ENCODE measurements around the gene COG5. TPM values are rescaled to one million over a fixed set of nuclear protein-coding genes. Genes with fewer than 3 reads are reported as not detected.
"Not testable (repeated sequence)": the region's sequence is repeated elsewhere in the genome, so short reads cannot be mapped to it uniquely, and the experiment has no call there.

Gene COG5
- total RNA-seq, 2 experiments from 2014 or later, result 37.6 to 40.3 TPM

GRCh38 chr7:107233174-107233573 is 330.5 kb downstream of the COG5 start:
- Mint-ChIP-seq H3K36me3 (ENCODE audit: low read depth) (peaks cover 5% of the 10 kb centered on the region), H3K27ac (no peak overlapping the region), H3K4me1 (ENCODE audit: low read depth) (no peaks in the 10 kb centered on the region), H3K9me3 (no peaks in the 10 kb centered on the region), H3K27me3 (no peaks in the 10 kb centered on the region), H3K4me3 (no peak overlapping the region)
- POLR2A ChIA-PET, result no interaction called here
- TF ChIP-seq, protein P1, sequence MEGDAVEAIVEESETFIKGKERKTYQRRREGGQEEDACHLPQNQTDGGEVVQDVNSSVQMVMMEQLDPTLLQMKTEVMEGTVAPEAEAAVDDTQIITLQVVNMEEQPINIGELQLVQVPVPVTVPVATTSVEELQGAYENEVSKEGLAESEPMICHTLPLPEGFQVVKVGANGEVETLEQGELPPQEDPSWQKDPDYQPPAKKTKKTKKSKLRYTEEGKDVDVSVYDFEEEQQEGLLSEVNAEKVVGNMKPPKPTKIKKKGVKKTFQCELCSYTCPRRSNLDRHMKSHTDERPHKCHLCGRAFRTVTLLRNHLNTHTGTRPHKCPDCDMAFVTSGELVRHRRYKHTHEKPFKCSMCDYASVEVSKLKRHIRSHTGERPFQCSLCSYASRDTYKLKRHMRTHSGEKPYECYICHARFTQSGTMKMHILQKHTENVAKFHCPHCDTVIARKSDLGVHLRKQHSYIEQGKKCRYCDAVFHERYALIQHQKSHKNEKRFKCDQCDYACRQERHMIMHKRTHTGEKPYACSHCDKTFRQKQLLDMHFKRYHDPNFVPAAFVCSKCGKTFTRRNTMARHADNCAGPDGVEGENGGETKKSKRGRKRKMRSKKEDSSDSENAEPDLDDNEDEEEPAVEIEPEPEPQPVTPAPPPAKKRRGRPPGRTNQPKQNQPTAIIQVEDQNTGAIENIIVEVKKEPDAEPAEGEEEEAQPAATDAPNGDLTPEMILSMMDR (IDR thresholded peaks at IDR 0.05), result no peak
- CTCF ChIA-PET, result no interaction called here
- intact Hi-C loops (cut with micrococcal nuclease), result no loop called here
- no peak for ATAC-seq
- no peak for DNase-seq

DNA sequence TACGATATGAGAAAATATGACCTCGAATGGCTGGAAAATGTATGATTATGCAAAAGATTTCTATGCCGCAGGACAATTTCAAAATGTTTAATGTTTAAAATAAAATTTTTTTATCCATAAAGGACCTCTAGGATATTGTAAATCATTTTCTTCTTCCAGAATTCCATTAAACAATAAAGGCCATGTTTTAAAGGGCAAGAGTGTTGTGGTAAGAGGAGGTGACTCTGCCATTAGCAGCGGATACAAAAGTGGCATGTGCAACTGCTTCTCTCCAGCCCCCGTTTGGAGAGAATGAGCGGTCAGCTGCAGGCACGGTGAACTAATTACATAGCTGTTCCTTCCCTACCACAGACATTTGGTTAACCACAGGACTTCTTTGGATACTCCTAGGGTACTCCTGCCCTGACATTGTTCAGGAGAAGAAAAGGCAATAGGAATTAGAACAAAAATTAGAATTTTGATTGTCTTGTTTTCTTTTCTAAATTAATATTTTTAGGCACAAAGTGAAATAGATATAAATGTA is 331.1 kb downstream of the COG5 start:
- Mint-ChIP-seq H3K4me1 (ENCODE audit: low read depth) (no peaks in the 10 kb centered on the region), H3K4me3 (no peak overlapping the region), H3K36me3 (ENCODE audit: low read depth) (peaks cover 6% of the 10 kb centered on the region), H3K9me3 (no peaks in the 10 kb centered on the region), H3K27me3 (no peaks in the 10 kb centered on the region), H3K27ac (no peak overlapping the region)
- ATAC-seq (no peak), DNase-seq (no peak)
- CTCF ChIA-PET, result no interaction called here
- POLR2A ChIA-PET, result no interaction called here
- TF ChIP-seq, protein P1 (IDR thresholded peaks at IDR 0.05), result no peak
- intact Hi-C loops (cut with micrococcal nuclease), result no loop called here

DNA sequence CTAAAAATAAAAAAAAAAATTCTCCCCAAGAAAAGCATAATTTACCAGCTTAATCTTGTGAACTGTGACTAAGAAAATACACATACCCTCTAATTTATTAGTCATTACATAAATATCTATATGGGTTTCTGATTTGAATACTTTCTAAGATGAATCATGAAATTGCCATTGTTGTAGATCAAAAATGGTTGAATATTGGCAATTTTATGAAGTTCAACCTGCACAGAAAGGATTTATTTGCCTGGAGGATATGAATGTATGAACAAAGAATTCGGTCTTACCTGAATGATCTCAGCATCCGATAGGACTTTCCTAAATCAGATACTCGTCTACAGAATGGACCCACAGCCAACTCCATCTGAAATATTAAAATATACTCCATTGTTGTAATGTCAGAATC is 333.4 kb downstream of the COG5 start:
- intact Hi-C loops (cut with micrococcal nuclease), result no loop called here
- DNase-seq (no peak), ATAC-seq (no peak)
- ChIA-PET POLR2A (no interaction called here), CTCF (no interaction called here)
- H3K4me1 Mint-ChIP-seq (ENCODE audit: low read depth), result no peaks in the 10 kb centered on the region
- H3K27ac Mint-ChIP-seq, result no peak overlapping the region
- H3K36me3 Mint-ChIP-seq (ENCODE audit: low read depth), result peaks cover 6% of the 10 kb centered on the region
- no peaks in the 10 kb centered on the region for H3K9me3 Mint-ChIP-seq
- no peaks in the 10 kb centered on the region for H3K27me3 Mint-ChIP-seq
- no peak overlapping the region for H3K4me3 Mint-ChIP-seq
- TF ChIP-seq, protein P1 (IDR thresholded peaks at IDR 0.05), result no peak

DNA sequence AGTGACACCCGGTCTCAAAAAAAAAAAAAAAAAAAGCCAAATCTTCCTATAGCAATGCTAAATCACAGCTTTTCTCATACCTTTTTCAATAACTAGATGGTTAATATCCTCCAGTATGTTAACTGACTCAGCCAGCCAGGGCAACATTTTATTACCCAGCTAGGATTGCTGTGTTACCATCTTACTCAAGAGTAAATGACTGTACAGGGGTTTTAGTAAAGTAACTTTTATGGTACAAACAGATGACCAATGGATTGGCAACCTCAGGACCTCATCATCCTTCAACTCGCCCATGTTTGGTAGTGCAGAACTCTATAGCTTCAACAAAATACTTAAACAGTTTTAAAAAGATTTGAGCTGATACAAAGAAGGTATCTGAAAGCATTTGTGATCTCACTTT is 335.4 kb downstream of the COG5 start:
- Mint-ChIP-seq H3K4me1 (ENCODE audit: low read depth) (no peaks in the 10 kb centered on the region), H3K27me3 (no peaks in the 10 kb centered on the region), H3K4me3 (no peak overlapping the region), H3K9me3 (no peaks in the 10 kb centered on the region), H3K36me3 (ENCODE audit: low read depth) (peaks cover 8% of the 10 kb centered on the region), H3K27ac (no peak overlapping the region)
- intact Hi-C loops (cut with micrococcal nuclease), result no loop called here
- ChIA-PET CTCF (interaction anchor here (1.3 kb wide), 1 partner anchor 15 kb away, joined by 3 read pairs; no protein-coding TSS in a partner anchor), POLR2A (no interaction called here)
- TF ChIP-seq, protein P1 (IDR thresholded peaks at IDR 0.05), result no peak
- ATAC-seq, result no peak
- DNase-seq, result no peak

GRCh38 chr7:107224374-107225223 is 339.1 kb downstream of the COG5 start:
- DNase-seq (no peak), ATAC-seq (no peak)
- Mint-ChIP-seq H3K9me3 (no peaks in the 10 kb centered on the region), H3K4me1 (ENCODE audit: low read depth) (no peaks in the 10 kb centered on the region), H3K36me3 (ENCODE audit: low read depth) (peaks cover 19% of the 10 kb centered on the region), H3K27ac (no peak overlapping the region), H3K27me3 (no peaks in the 10 kb centered on the region), H3K4me3 (no peak overlapping the region)
- intact Hi-C loops (cut with micrococcal nuclease), result no loop called here
- ChIA-PET CTCF (interaction anchor here (1.2 kb wide), 1 partner anchor 437 kb away, joined by 3 read pairs; no protein-coding TSS in a partner anchor), POLR2A (interaction anchor here (0.7 kb wide), 1 partner anchor 394 kb away, joined by 3 read pairs; no protein-coding TSS in a partner anchor)
- TF ChIP-seq, protein P1 (IDR thresholded peaks at IDR 0.05), result no peak

DNA sequence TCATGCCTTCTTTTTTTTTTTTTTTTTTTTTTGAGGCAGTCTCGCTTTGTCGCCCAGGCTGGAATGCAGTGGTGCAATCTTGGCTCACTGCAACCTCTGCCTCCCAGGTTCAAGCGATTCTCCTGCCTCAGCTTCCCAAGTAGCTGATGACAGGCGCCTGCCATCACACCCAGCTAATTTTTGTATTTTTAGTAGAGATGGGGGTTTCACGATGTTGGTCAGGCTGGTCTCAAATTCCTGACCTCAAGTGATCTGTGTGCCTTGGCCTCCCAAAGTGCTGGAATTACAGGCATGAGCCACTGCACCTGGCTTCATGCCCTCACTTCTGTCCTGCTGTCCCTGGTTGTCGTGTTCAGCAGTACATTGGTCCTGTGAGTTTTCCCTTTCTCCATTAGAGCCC is 342.9 kb downstream of the COG5 start:
- H3K27me3 Mint-ChIP-seq; intact Hi-C loops (cut with micrococcal nuclease); H3K9me3 Mint-ChIP-seq; H3K27ac Mint-ChIP-seq; ATAC-seq; DNase-seq; POLR2A ChIA-PET; H3K4me1 Mint-ChIP-seq (ENCODE audit: low read depth); CTCF ChIA-PET; H3K4me3 Mint-ChIP-seq: not testable (repeated sequence)
- H3K36me3 Mint-ChIP-seq (ENCODE audit: low read depth), result peaks cover 34% of the 10 kb centered on the region
